ENCODE results near the gene FAM76A. TPM values are rescaled to one million over a fixed set of nuclear protein-coding genes. Genes with fewer than 3 reads are reported as not detected.

FAM76A gene
- total and polyA plus RNA-seq, 7 donors, result 2.7 to 10.7 (median 7.6) TPM

DNA sequence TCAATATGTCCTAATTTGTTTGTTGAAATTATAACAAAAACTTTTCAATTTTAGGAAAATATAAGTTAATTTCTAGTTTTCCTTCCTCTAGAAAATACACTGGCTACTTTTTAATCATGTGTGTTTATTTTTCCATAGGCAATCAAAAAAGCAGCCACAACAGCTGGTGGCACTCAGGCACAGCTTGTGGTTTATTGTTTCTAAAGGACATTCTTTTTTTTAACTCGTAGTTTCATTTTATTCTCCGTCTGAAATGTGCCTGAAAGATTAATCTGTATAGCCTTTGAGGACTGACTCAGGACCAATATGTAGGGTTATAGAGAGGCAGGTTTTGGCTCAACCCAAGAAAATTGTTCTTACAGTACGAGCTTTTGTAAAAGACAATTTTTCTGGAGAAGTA is 26.6 kb downstream of the FAM76A start:
- Histone ChIP-seq H3K27ac (no peak overlapping the region), H3K4me1 (peaks cover 7% of the 10 kb centered on the region), H3K36me3 (ENCODE audit: insufficient read depth in 1 of 2, low read depth in 1 of 2) (peaks cover 3 to 69% of the 10 kb centered on the region in 2 donors), H3K9me3 (no peaks in the 10 kb centered on the region), H3K4me3 (no peak overlapping the region), H3K27me3 (ENCODE audit: insufficient read depth in 3 of 3, low read length in 2 of 3) (no peaks in the 10 kb centered on the region)
- intact Hi-C loops (cut with DNase I), result no loop called here
- WGBS, 3 donors, result 73 to 88% (median 86%) methylated on average over 3 of the region's 3 CpGs
- ATAC-seq (no peak), DNase-seq (no peak)
- TF ChIP-seq, protein P1, sequence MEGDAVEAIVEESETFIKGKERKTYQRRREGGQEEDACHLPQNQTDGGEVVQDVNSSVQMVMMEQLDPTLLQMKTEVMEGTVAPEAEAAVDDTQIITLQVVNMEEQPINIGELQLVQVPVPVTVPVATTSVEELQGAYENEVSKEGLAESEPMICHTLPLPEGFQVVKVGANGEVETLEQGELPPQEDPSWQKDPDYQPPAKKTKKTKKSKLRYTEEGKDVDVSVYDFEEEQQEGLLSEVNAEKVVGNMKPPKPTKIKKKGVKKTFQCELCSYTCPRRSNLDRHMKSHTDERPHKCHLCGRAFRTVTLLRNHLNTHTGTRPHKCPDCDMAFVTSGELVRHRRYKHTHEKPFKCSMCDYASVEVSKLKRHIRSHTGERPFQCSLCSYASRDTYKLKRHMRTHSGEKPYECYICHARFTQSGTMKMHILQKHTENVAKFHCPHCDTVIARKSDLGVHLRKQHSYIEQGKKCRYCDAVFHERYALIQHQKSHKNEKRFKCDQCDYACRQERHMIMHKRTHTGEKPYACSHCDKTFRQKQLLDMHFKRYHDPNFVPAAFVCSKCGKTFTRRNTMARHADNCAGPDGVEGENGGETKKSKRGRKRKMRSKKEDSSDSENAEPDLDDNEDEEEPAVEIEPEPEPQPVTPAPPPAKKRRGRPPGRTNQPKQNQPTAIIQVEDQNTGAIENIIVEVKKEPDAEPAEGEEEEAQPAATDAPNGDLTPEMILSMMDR (IDR thresholded peaks at IDR 0.05), result no peak

DNA sequence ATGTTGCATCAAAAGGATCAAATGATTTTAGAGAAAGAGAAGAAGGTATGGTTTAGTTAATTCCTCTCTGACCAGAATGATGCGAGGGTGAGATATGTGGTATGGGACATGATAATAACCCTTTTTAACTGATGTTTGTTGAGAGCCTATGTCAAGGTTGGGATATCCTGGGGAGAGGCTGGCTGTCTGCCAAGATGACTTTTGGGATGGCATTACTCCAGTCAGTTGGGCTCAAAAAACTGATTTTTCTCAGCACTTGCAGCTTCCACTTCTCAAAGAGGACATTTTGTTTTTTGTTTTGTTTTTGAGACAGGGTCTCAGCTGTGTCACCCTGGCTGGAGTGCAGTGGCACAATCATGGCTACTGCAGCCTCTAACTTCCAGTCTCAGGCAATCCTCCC is 29.5 kb downstream of the FAM76A start:
- DNase-seq (no peak), ATAC-seq (peak in 1 of 4 donors; percentile 4)
- Histone ChIP-seq H3K27me3 (ENCODE audit: insufficient read depth in 3 of 3, low read length in 2 of 3) (no peaks in the 10 kb centered on the region), H3K9me3 (no peaks in the 10 kb centered on the region), H3K4me1 (peaks cover 7% of the 10 kb centered on the region), H3K36me3 (ENCODE audit: insufficient read depth in 1 of 2, low read depth in 1 of 2) (peaks cover 7 to 71% of the 10 kb centered on the region in 2 donors), H3K27ac (peak overlapping the region; percentile 56), H3K4me3 (no peak overlapping the region)
- intact Hi-C loops (cut with DNase I), result no loop called here
- 85 to 96% (median 90%) methylated on average over 1 of the region's 1 CpG for WGBS, 3 donors
- TF ChIP-seq, protein P1 (IDR thresholded peaks at IDR 0.05), result no peak

DNA sequence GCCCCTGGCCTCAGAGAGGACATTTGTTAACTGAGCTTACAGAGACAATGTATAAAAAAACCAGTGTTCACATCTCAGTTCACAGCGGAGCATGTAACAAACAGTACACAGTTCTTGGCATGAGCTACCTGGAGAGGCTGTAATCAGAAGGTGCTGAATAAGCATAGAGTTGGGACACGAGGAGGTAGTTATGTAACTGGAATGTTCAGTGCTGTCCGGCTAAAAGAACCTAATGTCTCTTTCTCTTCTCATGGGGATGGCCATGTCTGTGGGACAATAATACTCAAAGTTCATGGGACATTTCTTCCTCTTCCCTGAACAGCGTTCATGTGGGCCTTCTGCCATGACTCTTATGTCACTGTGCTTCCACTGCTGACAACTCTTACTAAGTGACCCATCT is 30.1 kb downstream of the FAM76A start:
- H3K9me3 ChIP-seq, result no peaks in the 10 kb centered on the region
- H3K27me3 ChIP-seq (ENCODE audit: insufficient read depth in 3 of 3, low read length in 2 of 3), result no peaks in the 10 kb centered on the region
- no peak overlapping the region for H3K4me3 ChIP-seq
- peaks cover 7% of the 10 kb centered on the region for H3K4me1 ChIP-seq
- 18 to 40% (median 23%) methylated on average over 4 of the region's 4 CpGs for WGBS, 3 donors
- TF ChIP-seq, protein P1 (IDR thresholded peaks at IDR 0.05), result no peak
- intact Hi-C loops (cut with DNase I), result no loop called here
- DNase-seq, result no peak
- peak; percentile 57 to 95 (median 91) for ATAC-seq
- H3K36me3 ChIP-seq (ENCODE audit: insufficient read depth in 1 of 2, low read depth in 1 of 2), result peaks cover 5 to 71% of the 10 kb centered on the region in 2 donors
- H3K27ac ChIP-seq, result peak overlapping the region; percentile 56

DNA sequence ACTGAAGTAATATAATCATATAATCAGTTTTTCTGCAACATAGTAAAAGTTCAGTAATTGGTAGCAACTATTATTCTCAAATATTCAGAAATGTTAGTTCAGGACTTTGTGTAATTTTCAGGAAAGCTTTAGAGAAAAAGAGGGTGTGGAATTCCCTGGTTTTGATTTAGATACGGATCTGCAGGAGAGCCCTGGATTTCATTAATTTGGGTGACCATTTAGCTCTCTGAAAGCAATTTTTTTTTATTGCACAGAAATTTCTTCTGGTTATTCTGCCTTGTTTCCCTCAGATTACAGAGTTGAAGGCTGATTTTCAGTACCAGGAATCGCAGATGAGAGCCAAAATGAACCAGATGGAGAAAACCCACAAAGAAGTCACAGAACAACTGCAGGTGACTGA is 33.5 kb downstream of the FAM76A start:
- DNase-seq (no peak), ATAC-seq (no peak)
- intact Hi-C loops (cut with DNase I), result no loop called here
- Histone ChIP-seq H3K9me3 (no peaks in the 10 kb centered on the region), H3K36me3 (ENCODE audit: insufficient read depth in 1 of 2, low read depth in 1 of 2) (peaks cover 5 to 73% of the 10 kb centered on the region in 2 donors), H3K27ac (no peak overlapping the region), H3K4me1 (peaks cover 7% of the 10 kb centered on the region), H3K4me3 (no peak overlapping the region), H3K27me3 (ENCODE audit: insufficient read depth in 3 of 3, low read length in 2 of 3) (no peaks in the 10 kb centered on the region)
- TF ChIP-seq, protein P1 (IDR thresholded peaks at IDR 0.05), result no peak
- 86 to 99% (median 91%) methylated on average over 2 of the region's 2 CpGs for WGBS, 3 donors

DNA sequence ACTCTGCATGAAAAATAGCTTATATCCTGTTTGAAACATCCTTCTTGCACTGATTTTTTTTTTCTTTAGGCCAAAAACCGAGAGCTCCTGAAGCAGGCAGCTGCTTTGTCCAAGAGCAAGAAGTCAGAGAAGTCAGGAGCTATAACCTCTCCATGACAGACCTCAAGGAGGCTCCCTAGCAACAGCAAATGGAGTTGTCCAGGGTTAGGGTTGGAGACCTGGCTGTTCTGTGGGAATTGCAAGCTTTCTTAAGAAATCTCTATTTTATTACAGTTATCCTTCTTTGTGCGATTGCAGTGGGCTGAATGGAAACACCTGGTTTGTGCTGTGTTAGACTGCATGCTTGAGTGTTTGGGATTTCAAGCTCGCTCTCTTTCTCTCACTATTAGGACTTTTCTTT is 34.7 kb downstream of the FAM76A start:
- intact Hi-C loops (cut with DNase I), result no loop called here
- H3K36me3 ChIP-seq (ENCODE audit: insufficient read depth in 1 of 2, low read depth in 1 of 2), result peaks cover 5 to 63% of the 10 kb centered on the region in 2 donors
- no peak overlapping the region for H3K4me3 ChIP-seq
- no peak overlapping the region for H3K27ac ChIP-seq
- no peak for ATAC-seq
- H3K9me3 ChIP-seq, result no peaks in the 10 kb centered on the region
- TF ChIP-seq, protein P1 (IDR thresholded peaks at IDR 0.05), result no peak
- no peaks in the 10 kb centered on the region for H3K27me3 ChIP-seq (ENCODE audit: insufficient read depth in 3 of 3, low read length in 2 of 3)
- peaks cover 5% of the 10 kb centered on the region for H3K4me1 ChIP-seq
- no peak for DNase-seq
- 70 to 79% (median 77%) methylated on average over 3 of the region's 3 CpGs for WGBS, 3 donors
